Measurements from ENCODE around the gene PGRMC2. TPM values are rescaled to one million over a fixed set of nuclear protein-coding genes. Genes with fewer than 3 reads are reported as not detected.

PGRMC2 gene
- polyA plus RNA-seq, 3 donors: 6.3 to 13.9 (median 7.3) TPM

DNA sequence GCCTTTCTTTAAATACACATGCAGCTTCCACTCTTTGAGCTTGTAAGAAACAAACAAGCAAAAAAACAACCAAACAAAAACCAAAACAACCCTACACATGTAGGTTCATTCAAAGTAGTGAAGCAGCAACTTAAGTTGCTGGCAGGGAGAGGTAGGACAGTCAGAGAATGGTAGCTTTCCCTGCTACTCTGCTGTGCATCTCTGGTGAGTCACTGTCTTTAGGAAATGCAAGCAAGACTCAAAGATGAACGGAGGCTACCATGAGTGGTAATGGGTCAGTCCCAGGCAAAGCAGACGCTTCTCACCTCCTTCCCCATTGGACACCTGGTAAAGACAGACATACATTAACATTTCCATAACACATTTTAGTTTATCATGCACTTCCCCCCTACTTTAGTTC, 43.2 kb downstream of the PGRMC2 start:
- H3K27ac Mint-ChIP-seq: no peak overlapping the region
- Histone ChIP-seq H3K9me3 (replicated peaks in 1 of 2; ENCODE audit: control insufficient read depth in 1 of 2, insufficient read depth in 1 of 2, low read length in 2 of 2) (peaks cover 7 to 18% of the 10 kb centered on the region in 2 donors), H3K9ac (ENCODE audit: insufficient read depth, low read length, poor library complexity, severe bottlenecking) (no peak overlapping the region), H2AFZ (ENCODE audit: insufficient read depth, low read depth, low read length, poor library complexity, severe bottlenecking) (no peak overlapping the region), H3K4me3 (replicated peaks in 1 of 3; ENCODE audit: low read depth in 2 of 3, low read length in 3 of 3) (no peak overlapping the region), H3K4me1 (ENCODE audit: control insufficient read depth in 1 of 2, insufficient read depth in 2 of 2, low read length in 2 of 2) (no peaks in the 10 kb centered on the region), H3K36me3 (replicated peaks in 1 of 2; ENCODE audit: control insufficient read depth in 1 of 2, insufficient read depth in 2 of 2, low read length in 2 of 2) (no peaks in the 10 kb centered on the region), H4K20me1 (ENCODE audit: insufficient read depth, low read length) (no peaks in the 10 kb centered on the region), H3K79me2 (ENCODE audit: insufficient read depth, low read length) (no peaks in the 10 kb centered on the region), H3K27me3 (ENCODE audit: control insufficient read depth in 2 of 2, insufficient read depth in 2 of 2, low read length in 2 of 2) (no peaks in the 10 kb centered on the region), H3K27ac (ENCODE audit: low read depth in 1 of 2, low read length in 2 of 2) (no peak overlapping the region), H3K4me2 (replicated peaks; ENCODE audit: extremely low read depth, low read length, poor library complexity, severe bottlenecking) (no peak overlapping the region)
- no peaks in the 10 kb centered on the region for H3K27me3 Mint-ChIP-seq (ENCODE audit: low read depth in 3 of 3)
- TF ChIP-seq, protein P1, sequence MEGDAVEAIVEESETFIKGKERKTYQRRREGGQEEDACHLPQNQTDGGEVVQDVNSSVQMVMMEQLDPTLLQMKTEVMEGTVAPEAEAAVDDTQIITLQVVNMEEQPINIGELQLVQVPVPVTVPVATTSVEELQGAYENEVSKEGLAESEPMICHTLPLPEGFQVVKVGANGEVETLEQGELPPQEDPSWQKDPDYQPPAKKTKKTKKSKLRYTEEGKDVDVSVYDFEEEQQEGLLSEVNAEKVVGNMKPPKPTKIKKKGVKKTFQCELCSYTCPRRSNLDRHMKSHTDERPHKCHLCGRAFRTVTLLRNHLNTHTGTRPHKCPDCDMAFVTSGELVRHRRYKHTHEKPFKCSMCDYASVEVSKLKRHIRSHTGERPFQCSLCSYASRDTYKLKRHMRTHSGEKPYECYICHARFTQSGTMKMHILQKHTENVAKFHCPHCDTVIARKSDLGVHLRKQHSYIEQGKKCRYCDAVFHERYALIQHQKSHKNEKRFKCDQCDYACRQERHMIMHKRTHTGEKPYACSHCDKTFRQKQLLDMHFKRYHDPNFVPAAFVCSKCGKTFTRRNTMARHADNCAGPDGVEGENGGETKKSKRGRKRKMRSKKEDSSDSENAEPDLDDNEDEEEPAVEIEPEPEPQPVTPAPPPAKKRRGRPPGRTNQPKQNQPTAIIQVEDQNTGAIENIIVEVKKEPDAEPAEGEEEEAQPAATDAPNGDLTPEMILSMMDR (IDR thresholded peaks at IDR 0.05): no peak
- no peaks in the 10 kb centered on the region for H3K4me1 Mint-ChIP-seq
- no CpG with 5 or more reads among the region's 2 CpGs for WGBS (ENCODE audit: insufficient coverage)
- peaks cover 9 to 34% (median 21%) of the 10 kb centered on the region in 7 donors for H3K9me3 Mint-ChIP-seq
- H3K36me3 Mint-ChIP-seq: no peaks in the 10 kb centered on the region
- H3K4me3 Mint-ChIP-seq: no peak overlapping the region
- intact Hi-C loops (cut with micrococcal nuclease): no loop called here
- no peak for DNase-seq

DNA sequence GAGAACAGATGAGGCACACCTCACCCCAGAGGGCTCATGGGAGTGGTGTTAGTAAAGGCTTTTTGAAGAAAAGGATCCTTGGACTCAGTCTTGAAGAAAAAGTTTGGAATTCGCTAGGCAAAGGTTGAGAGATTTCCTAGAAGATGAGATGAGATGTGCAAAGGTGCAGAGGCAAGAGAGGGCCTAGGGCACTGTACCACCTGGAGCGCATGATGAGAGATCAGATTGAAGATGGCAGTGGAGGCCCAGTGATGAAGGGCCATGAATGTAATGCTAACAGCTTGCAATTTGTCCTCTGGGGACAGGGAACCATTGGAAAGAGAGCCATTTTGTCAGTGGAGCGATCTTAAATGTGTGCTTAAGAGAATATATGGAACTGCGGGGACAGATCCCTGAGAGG, 45.0 kb downstream of the PGRMC2 start:
- Histone ChIP-seq H3K4me3 (replicated peaks in 1 of 3; ENCODE audit: low read depth in 2 of 3, low read length in 3 of 3) (no peak overlapping the region), H3K36me3 (replicated peaks in 1 of 2; ENCODE audit: control insufficient read depth in 1 of 2, insufficient read depth in 2 of 2, low read length in 2 of 2) (no peaks in the 10 kb centered on the region), H4K20me1 (ENCODE audit: insufficient read depth, low read length) (no peaks in the 10 kb centered on the region), H2AFZ (ENCODE audit: insufficient read depth, low read depth, low read length, poor library complexity, severe bottlenecking) (no peak overlapping the region), H3K4me1 (ENCODE audit: control insufficient read depth in 1 of 2, insufficient read depth in 2 of 2, low read length in 2 of 2) (no peaks in the 10 kb centered on the region), H3K27ac (ENCODE audit: low read depth in 1 of 2, low read length in 2 of 2) (no peak overlapping the region), H3K27me3 (ENCODE audit: control insufficient read depth in 2 of 2, insufficient read depth in 2 of 2, low read length in 2 of 2) (no peaks in the 10 kb centered on the region), H3K4me2 (replicated peaks; ENCODE audit: extremely low read depth, low read length, poor library complexity, severe bottlenecking) (no peak overlapping the region), H3K9ac (ENCODE audit: insufficient read depth, low read length, poor library complexity, severe bottlenecking) (no peak overlapping the region), H3K79me2 (ENCODE audit: insufficient read depth, low read length) (no peaks in the 10 kb centered on the region), H3K9me3 (replicated peaks in 1 of 2; ENCODE audit: control insufficient read depth in 1 of 2, insufficient read depth in 1 of 2, low read length in 2 of 2) (peaks cover 0 to 18% of the 10 kb centered on the region in 2 donors)
- Mint-ChIP-seq H3K4me1 (no peaks in the 10 kb centered on the region), H3K36me3 (no peaks in the 10 kb centered on the region), H3K27ac (no peak overlapping the region), H3K4me3 (no peak overlapping the region), H3K27me3 (ENCODE audit: low read depth in 3 of 3) (no peaks in the 10 kb centered on the region), H3K9me3 (peaks cover 6 to 28% (median 17%) of the 10 kb centered on the region in 7 donors)
- TF ChIP-seq, protein P1 (IDR thresholded peaks at IDR 0.05): no peak
- WGBS (ENCODE audit: insufficient coverage): 95% methylated on average over 3 of the region's 4 CpGs
- DNase-seq: no peak
- intact Hi-C loops (cut with micrococcal nuclease): no loop called here

Data from CD14-positive monocyte (primary cell).